Upper lobe of right lung (tissue), 1 donor: ENCODE results near the gene MPPED2. TPM values are rescaled to one million over a fixed set of nuclear protein-coding genes. Genes with fewer than 3 reads are reported as not detected.

Experiments used
- ATAC-seq: fragments of 200-7000 bp; cut with Tn5 transposase; one replicate; pipeline ENCODE4 v1.9.1; 2020; ENCODE audit warnings: mild to moderate bottlenecking, moderate library complexity
- DNase-seq: peaks from one replicate; pipeline ENCODE4 v3.0.0-alpha.2; 2020
- H3K27ac ChIP-seq: fragments of 200-600 bp; one replicate; pipeline ENCODE4 v1.8.0; 2022
- H3K27me3 ChIP-seq: fragments of 200-600 bp; one replicate; pipeline ENCODE4 v1.8.0; 2022; ENCODE audit warnings: mild to moderate bottlenecking
- H3K36me3 ChIP-seq: fragments of 200-600 bp; one replicate; pipeline ENCODE4 v1.8.0; 2022
- H3K4me1 ChIP-seq: fragments of 200-600 bp; one replicate; pipeline ENCODE4 v1.8.0; 2022
- H3K4me3 ChIP-seq: fragments of 200-600 bp; one replicate; pipeline ENCODE4 v1.8.0; 2022; ENCODE audit warnings: mild to moderate bottlenecking
- H3K9me3 ChIP-seq: fragments of 200-600 bp; one replicate; pipeline ENCODE4 v1.8.0; 2022
- intact Hi-C: fragments of 100-400 bp; cut with DNase I; formaldehyde crosslinking; loops from one replicate; pipeline ENCODE4 v1.11.0; 2022
- total RNA-seq: library from RNA; stranded (reverse); fragmentation: NEBNext Ultra II Directional; extraction: Animal tissue kit (Norgen Biotek cat#: 25700); gene quantifications from one replicate; pipeline ENCODE4 v1.2.1, GENCODE V29; 2021
- TF ChIP-seq, protein P1 (sequence below): fragments of 200-600 bp; IDR thresholded peaks from one replicate; pipeline ENCODE4 v1.8.0; 2022; ENCODE audit warnings: antibody characterized with exemption
- donor health status: DM: no; HTN: yes; CAD: no; lungs with severe emphysema.

The MPPED2 gene
- total RNA-seq, 1 donor from 2014 or later: 1.3 TPM

DNA sequence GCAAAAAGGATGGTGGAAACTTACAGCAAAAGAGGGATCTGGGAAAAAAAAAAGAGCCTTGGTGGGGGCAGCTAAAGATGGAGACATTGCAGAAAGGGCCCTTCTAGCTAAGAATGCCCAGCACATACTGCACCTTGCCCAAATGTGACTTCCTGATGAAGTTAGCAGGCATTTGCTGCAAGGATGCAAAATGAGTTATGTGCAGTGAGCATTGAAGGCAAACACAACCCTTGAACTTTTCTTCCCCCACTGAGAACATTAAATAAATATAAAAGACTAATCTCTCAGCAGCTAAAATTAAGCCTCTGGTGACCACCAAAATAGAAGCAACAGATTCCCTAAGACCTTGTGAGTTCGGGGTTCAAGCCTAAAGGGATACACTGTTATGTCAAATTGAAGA is 133.3 kb downstream of the MPPED2 start:
- TF ChIP-seq, protein P1, sequence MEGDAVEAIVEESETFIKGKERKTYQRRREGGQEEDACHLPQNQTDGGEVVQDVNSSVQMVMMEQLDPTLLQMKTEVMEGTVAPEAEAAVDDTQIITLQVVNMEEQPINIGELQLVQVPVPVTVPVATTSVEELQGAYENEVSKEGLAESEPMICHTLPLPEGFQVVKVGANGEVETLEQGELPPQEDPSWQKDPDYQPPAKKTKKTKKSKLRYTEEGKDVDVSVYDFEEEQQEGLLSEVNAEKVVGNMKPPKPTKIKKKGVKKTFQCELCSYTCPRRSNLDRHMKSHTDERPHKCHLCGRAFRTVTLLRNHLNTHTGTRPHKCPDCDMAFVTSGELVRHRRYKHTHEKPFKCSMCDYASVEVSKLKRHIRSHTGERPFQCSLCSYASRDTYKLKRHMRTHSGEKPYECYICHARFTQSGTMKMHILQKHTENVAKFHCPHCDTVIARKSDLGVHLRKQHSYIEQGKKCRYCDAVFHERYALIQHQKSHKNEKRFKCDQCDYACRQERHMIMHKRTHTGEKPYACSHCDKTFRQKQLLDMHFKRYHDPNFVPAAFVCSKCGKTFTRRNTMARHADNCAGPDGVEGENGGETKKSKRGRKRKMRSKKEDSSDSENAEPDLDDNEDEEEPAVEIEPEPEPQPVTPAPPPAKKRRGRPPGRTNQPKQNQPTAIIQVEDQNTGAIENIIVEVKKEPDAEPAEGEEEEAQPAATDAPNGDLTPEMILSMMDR: no peak
- Histone ChIP-seq H3K27me3 (no peaks in the 10 kb centered on the region), H3K4me3 (no peak overlapping the region), H3K27ac (no peak overlapping the region), H3K4me1 (no peaks in the 10 kb centered on the region), H3K9me3 (no peaks in the 10 kb centered on the region), H3K36me3 (no peaks in the 10 kb centered on the region)
- ATAC-seq (no peak), DNase-seq (no peak)
- intact Hi-C loops: no loop called here

GRCh38 chr11:30452114-30452513 is 134.0 kb downstream of the MPPED2 start:
- Histone ChIP-seq H3K4me3 (no peak overlapping the region), H3K36me3 (no peaks in the 10 kb centered on the region), H3K27me3 (no peaks in the 10 kb centered on the region), H3K9me3 (no peaks in the 10 kb centered on the region), H3K27ac (no peak overlapping the region), H3K4me1 (no peaks in the 10 kb centered on the region)
- TF ChIP-seq, protein P1: no peak
- DNase-seq (no peak), ATAC-seq (no peak)
- intact Hi-C loops: no loop called here

GRCh38 chr11:30451626-30452025 is 134.5 kb downstream of the MPPED2 start:
- DNase-seq: no peak

GRCh38 chr11:30451167-30451566 is 135.0 kb downstream of the MPPED2 start:
- TF ChIP-seq, protein P1: no peak
- no peaks in the 10 kb centered on the region for H3K9me3 ChIP-seq
- no peak for ATAC-seq
- H3K36me3 ChIP-seq: no peaks in the 10 kb centered on the region
- intact Hi-C loops: no loop called here
- DNase-seq: no peak
- H3K4me3 ChIP-seq: no peak overlapping the region
- no peaks in the 10 kb centered on the region for H3K27me3 ChIP-seq
- H3K4me1 ChIP-seq: no peaks in the 10 kb centered on the region
- no peak overlapping the region for H3K27ac ChIP-seq

More at GRCh38 chr11:30451626-30452025, 134.5 kb downstream of the MPPED2 start:
- Histone ChIP-seq H3K4me3 (no peak overlapping the region), H3K27me3 (no peaks in the 10 kb centered on the region), H3K27ac (no peak overlapping the region), H3K36me3 (no peaks in the 10 kb centered on the region), H3K9me3 (no peaks in the 10 kb centered on the region), H3K4me1 (no peaks in the 10 kb centered on the region)
- intact Hi-C loops: no loop called here
- TF ChIP-seq, protein P1: no peak
- no peak for ATAC-seq

- H3K4me1 ChIP-seq: no peaks in the 10 kb centered on the region
- H3K27me3 ChIP-seq: no peaks in the 10 kb centered on the region
- ATAC-seq (no peak), DNase-seq (no peak)
- no peak overlapping the region for H3K27ac ChIP-seq
- H3K4me3 ChIP-seq: no peak overlapping the region
- intact Hi-C loops: no loop called here
- TF ChIP-seq, protein P1: no peak
- H3K9me3 ChIP-seq: no peaks in the 10 kb centered on the region
- no peaks in the 10 kb centered on the region for H3K36me3 ChIP-seq
These were observed 139.0 kb downstream of the MPPED2 start for GRCh38 chr11:30447058-30447640.

DNA sequence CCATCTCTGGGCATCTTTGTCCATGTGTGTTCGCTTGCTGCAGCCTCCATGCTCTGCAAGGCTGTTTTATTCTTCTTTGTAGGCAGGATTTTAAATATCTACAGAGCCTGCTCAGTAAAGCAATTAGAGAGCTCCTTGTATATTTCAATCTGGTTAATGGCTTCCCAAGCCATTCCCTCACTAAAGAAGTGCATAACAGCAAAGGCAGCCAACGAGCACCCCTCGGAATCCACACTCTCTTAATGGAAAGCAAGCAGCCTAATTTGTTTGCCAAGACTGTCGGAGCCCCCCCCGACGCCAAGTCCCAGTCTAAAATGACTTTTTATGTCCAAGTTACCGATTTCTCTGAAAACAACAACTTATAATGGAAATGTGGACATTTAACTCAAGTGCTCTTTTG is 139.6 kb downstream of the MPPED2 start:
- no peaks in the 10 kb centered on the region for H3K36me3 ChIP-seq
- H3K9me3 ChIP-seq: no peaks in the 10 kb centered on the region
- H3K4me1 ChIP-seq: no peaks in the 10 kb centered on the region
- H3K4me3 ChIP-seq: no peak overlapping the region
- no peaks in the 10 kb centered on the region for H3K27me3 ChIP-seq
- DNase-seq (no peak), ATAC-seq (no peak)
- TF ChIP-seq, protein P1: no peak
- no peak overlapping the region for H3K27ac ChIP-seq
- intact Hi-C loops: no loop called here
